Astrocyte (in vitro differentiated cells and primary cell): Measurements from ENCODE around the gene TREML2.
"Not testable (repeated sequence)": the region's sequence is repeated elsewhere in the genome, so short reads cannot be mapped to it uniquely, and the experiment has no call there.

ENCODE experiments used
- EZH2 ChIP-seq: IDR thresholded peaks from 2 replicates; pipeline ENCODE4 v1.6.1; 2012; ENCODE audit warnings: mild to moderate bottlenecking, low read length, inconsistent platforms; ENCODE audit not compliant: insufficient read depth
- TF ChIP-seq, protein P1 (sequence below): IDR thresholded peaks from 2 replicates; pipeline ENCODE4 v1.5.1; 2011; ENCODE audit warnings: low read depth, mild to moderate bottlenecking, inconsistent platforms, low read length, moderate library complexity; ENCODE audit not compliant: insufficient read depth

DNA sequence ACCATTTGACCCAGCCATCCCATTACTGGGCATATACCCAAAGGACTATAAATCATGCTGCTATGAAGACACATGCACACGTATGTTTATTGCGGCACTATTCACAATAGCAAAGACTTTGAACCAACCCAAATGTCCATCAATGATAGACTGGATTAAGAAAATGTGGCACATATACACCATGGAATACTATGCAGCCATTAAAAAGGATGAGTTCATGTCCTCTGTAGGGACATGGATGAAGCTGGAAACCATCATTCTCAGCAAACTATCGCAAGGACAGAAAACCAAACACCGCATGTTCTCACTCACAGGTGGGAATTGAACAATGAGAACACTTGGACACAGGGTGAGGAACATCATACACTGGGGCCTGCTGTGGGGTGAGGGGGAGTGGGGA lies 45.6 kb upstream of the TREML2 start:
- TF ChIP-seq, protein P1, sequence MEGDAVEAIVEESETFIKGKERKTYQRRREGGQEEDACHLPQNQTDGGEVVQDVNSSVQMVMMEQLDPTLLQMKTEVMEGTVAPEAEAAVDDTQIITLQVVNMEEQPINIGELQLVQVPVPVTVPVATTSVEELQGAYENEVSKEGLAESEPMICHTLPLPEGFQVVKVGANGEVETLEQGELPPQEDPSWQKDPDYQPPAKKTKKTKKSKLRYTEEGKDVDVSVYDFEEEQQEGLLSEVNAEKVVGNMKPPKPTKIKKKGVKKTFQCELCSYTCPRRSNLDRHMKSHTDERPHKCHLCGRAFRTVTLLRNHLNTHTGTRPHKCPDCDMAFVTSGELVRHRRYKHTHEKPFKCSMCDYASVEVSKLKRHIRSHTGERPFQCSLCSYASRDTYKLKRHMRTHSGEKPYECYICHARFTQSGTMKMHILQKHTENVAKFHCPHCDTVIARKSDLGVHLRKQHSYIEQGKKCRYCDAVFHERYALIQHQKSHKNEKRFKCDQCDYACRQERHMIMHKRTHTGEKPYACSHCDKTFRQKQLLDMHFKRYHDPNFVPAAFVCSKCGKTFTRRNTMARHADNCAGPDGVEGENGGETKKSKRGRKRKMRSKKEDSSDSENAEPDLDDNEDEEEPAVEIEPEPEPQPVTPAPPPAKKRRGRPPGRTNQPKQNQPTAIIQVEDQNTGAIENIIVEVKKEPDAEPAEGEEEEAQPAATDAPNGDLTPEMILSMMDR, result not testable (repeated sequence)
- not testable (repeated sequence) for TF ChIP-seq EZH2
